Lung (tissue), 12 donors: ENCODE data around the gene IRGC. TPM values are rescaled to one million over a fixed set of nuclear protein-coding genes. Genes with fewer than 3 reads are reported as not detected.

Experiments used
- ATAC-seq: fragments of 200-7000 bp; cut with Tn5 transposase; one replicate; pipeline ENCODE4 v1.9.1; 2020; ENCODE audit warnings: moderate number of reproducible peaks; ENCODE audit not compliant: insufficient read depth, low FRiP score
- DNase-seq, 3 donors: peaks; one replicate each; pipeline ENCODE4 v3.0.0-alpha.2; 2013 to 2017
- H3K27ac ChIP-seq, 2 donors: one replicate each; pipeline ENCODE4 v1.5.1; 2013; ENCODE audit warnings: mild to moderate bottlenecking in 2 of 2, moderate library complexity in 2 of 2, control low read depth in 1 of 2, inconsistent platforms in 1 of 2, low read depth in 1 of 2, low read length in 1 of 2
- H3K27me3 ChIP-seq, 3 donors: one replicate each; pipeline ENCODE4 v1.5.1; 2013; ENCODE audit warnings: low read length in 2 of 3; ENCODE audit not compliant: control insufficient read depth in 3 of 3, insufficient read depth in 3 of 3
- H3K36me3 ChIP-seq, 4 donors: one replicate each; pipeline ENCODE4 v1.5.1; 2013; ENCODE audit warnings: low read length in 4 of 4, mild to moderate bottlenecking in 1 of 4, moderate library complexity in 1 of 4; ENCODE audit not compliant: control insufficient read depth in 4 of 4, insufficient read depth in 4 of 4
- H3K4me1 ChIP-seq, 5 donors: one replicate each; pipeline ENCODE4 v1.5.1; 2013; ENCODE audit warnings: low read length in 5 of 5, mild to moderate bottlenecking in 2 of 5, moderate library complexity in 1 of 5; ENCODE audit not compliant: control insufficient read depth in 5 of 5, insufficient read depth in 5 of 5
- H3K4me3 ChIP-seq: one replicate; pipeline ENCODE4 v1.5.1; 2013; ENCODE audit warnings: mild to moderate bottlenecking, control low read depth, moderate library complexity
- H3K9ac ChIP-seq, 2 donors: one replicate each; pipeline ENCODE4 v1.5.1; 2013; ENCODE audit warnings: low read length in 2 of 2, control low read depth in 1 of 2; ENCODE audit not compliant: insufficient read depth in 1 of 2
- H3K9me3 ChIP-seq, 4 donors: one replicate each; pipeline ENCODE4 v1.5.1; 2013; ENCODE audit warnings: low read length in 3 of 4, mild to moderate bottlenecking in 1 of 4, moderate library complexity in 1 of 4; ENCODE audit not compliant: control insufficient read depth in 4 of 4, insufficient read depth in 3 of 4
- CTCF ChIP-seq: IDR thresholded peaks from 2 replicates; pipeline ENCODE4 v1.5.1; 2012; ENCODE audit warnings: mild to moderate bottlenecking; ENCODE audit errors: control extremely low read depth, extremely low read depth
- WGBS, 2 donors: extraction: QIAGEN DNeasy Blood & Tissue Kit; methylation state at CpG; one replicate each; pipeline ENCODE4 v1.1.7; 2013; 5-methylcytosine and 5-hydroxymethylcytosine counted together
- polyA plus RNA-seq, 2 donors: library from polyadenylated mRNA; stranded (reverse); fragments of 200-250 nt; gene quantifications; one replicate each; pipeline ENCODE4 v1.2.1, GENCODE V29; 2013
- total RNA-seq, 2 donors: library from RNA; depleted of rRNA in 1 of 2; stranded (reverse); fragments of >200 nt in 1 of 2; gene quantifications; one replicate each; pipeline ENCODE4 v1.2.1, GENCODE V29; 2014 to 2021
- donor health status: control.
- donor health status: control.
- donor health status: Bipolar disorder and iron deficiency.
- donor health status: healthy.
- donor health status: DM: yes; HTN: yes; CAD: no.

Gene IRGC
- total and polyA plus RNA-seq, 4 donors, result not detected

GRCh38 chr19:43718627-43719377, 2.9 kb downstream of the IRGC start:
- Histone ChIP-seq H3K27me3 (no peaks in the 10 kb centered on the region), H3K9ac (no peak overlapping the region), H3K36me3 (no peaks in the 10 kb centered on the region), H3K4me3 (no peak overlapping the region), H3K4me1 (no peaks in the 10 kb centered on the region), H3K27ac (no peak overlapping the region), H3K9me3 (no peaks in the 10 kb centered on the region)
- 93 to 96% methylated on average over 59 to 60 of the region's 60 CpGs for WGBS, 2 donors
- ATAC-seq (no peak), DNase-seq (no peak)
- no peak for TF ChIP-seq CTCF

GRCh38 chr19:43719378-43719868, 3.5 kb downstream of the IRGC start:
- H3K27me3 ChIP-seq, result no peaks in the 10 kb centered on the region
- WGBS, 2 donors, result 89 to 92% methylated on average over 37 of the region's 37 CpGs
- no peak overlapping the region for H3K27ac ChIP-seq
- ATAC-seq, result no peak
- H3K4me1 ChIP-seq, result no peaks in the 10 kb centered on the region
- TF ChIP-seq CTCF, result no peak
- no peak overlapping the region for H3K9ac ChIP-seq
- no peak overlapping the region for H3K4me3 ChIP-seq
- H3K9me3 ChIP-seq, result no peaks in the 10 kb centered on the region
- DNase-seq, result no peak
- H3K36me3 ChIP-seq, result no peaks in the 10 kb centered on the region

GRCh38 chr19:43719918-43720317, 4.0 kb downstream of the IRGC start:
- WGBS, 2 donors, result 67 to 78% methylated on average over 3 to 5 of the region's 5 CpGs

More at GRCh38 chr19:43719918-43720317, 4.0 kb downstream of the IRGC start:
- Histone ChIP-seq H3K4me1 (peaks cover 0 to under 1% (median 0%) of the 10 kb centered on the region in 5 donors), H3K4me3 (no peak overlapping the region), H3K9ac (no peak overlapping the region), H3K9me3 (no peaks in the 10 kb centered on the region), H3K36me3 (no peaks in the 10 kb centered on the region), H3K27me3 (no peaks in the 10 kb centered on the region), H3K27ac (no peak overlapping the region)
- ATAC-seq (no peak), DNase-seq (no peak)
- no peak for TF ChIP-seq CTCF
